Esophagus squamous epithelium (tissue), 4 donors: ENCODE data around the gene TCIRG1.
A peak's percentile ranks its signal among the peaks of the same experiment; 100 is the strongest.

Experiments used
- POLR2A ChIP-seq, 4 donors: fragments of 450-650 bp; IDR thresholded peaks; one replicate each; pipeline ENCODE4 v1.6.1; 2017; ENCODE audit warnings: antibody characterized with exemption in 4 of 4, mild to moderate bottlenecking in 4 of 4, moderate library complexity in 3 of 4
- TF ChIP-seq, protein P1 (sequence below), 6 experiments: fragments of 450-650 bp in 4 of 6; fragments of 200-600 bp in 2 of 6; sonication (generic) in 2 of 6; IDR thresholded peaks; one replicate each; pipeline ENCODE4 v1.5.1; 2016 to 2019; ENCODE audit warnings: antibody characterized with exemption in 6 of 6, mild to moderate bottlenecking in 4 of 6, moderate library complexity in 4 of 6

DNA sequence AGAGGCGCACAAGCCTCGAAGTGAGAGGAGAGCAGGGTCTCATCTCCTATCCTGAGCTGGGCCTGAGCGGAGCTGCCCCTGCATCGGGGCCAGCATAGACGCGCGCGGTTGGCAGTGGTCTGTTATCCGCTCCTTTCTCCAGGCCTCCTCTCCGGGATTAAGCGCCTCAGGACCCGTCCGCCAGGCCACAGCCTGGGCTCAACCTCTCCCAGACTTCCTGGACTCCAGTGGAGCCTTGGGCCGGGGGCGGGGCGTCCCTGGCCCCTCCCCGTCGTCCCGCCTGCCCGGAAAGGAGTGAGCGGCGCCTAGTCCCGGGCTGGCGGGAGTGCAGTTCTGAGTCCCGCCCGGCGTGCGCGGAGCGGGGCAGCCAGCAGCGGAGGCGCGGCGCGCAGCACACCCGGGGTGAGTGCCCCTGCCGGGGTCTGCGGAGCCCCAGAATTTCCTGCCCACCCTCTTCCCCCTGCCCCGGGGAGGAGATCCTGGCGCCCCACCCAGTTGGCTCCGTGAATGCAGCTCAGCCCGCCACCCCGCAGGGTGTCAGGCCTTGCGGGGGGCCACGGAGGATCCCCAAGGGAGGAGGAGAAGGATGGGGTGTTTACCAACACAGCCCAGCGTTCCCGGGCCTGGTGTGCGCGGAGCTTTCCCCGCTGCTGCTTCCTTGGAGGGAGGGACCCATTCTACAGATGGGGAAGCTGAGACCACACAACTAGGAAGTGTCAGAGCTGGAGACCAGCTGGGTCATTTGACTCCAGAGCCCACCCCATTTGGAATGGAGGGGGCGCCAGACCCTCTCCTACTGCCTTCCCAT lies at the start of gene TCIRG1:
- peak in 3 of 4 donors; percentile 74 to 98 (median 95) for TF ChIP-seq POLR2A (IDR thresholded peaks at IDR 0.05)
- TF ChIP-seq, protein P1, sequence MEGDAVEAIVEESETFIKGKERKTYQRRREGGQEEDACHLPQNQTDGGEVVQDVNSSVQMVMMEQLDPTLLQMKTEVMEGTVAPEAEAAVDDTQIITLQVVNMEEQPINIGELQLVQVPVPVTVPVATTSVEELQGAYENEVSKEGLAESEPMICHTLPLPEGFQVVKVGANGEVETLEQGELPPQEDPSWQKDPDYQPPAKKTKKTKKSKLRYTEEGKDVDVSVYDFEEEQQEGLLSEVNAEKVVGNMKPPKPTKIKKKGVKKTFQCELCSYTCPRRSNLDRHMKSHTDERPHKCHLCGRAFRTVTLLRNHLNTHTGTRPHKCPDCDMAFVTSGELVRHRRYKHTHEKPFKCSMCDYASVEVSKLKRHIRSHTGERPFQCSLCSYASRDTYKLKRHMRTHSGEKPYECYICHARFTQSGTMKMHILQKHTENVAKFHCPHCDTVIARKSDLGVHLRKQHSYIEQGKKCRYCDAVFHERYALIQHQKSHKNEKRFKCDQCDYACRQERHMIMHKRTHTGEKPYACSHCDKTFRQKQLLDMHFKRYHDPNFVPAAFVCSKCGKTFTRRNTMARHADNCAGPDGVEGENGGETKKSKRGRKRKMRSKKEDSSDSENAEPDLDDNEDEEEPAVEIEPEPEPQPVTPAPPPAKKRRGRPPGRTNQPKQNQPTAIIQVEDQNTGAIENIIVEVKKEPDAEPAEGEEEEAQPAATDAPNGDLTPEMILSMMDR (IDR thresholded peaks at IDR 0.05), result peak in 3 of 6 experiments; percentile 10 to 50 (median 30)
